ENCODE results near the gene ATP6AP1. TPM values are rescaled to one million over a fixed set of nuclear protein-coding genes. Genes with fewer than 3 reads are reported as not detected.

The ATP6AP1 gene
- total and polyA plus RNA-seq, 2 donors (not counting 1 experiment from before 2014, with no cell fraction given), result 47.1 to 57.7 TPM

- Mint-ChIP-seq H3K9me3 (ENCODE audit: insufficient read depth) (no peaks in the 10 kb centered on the region), H3K4me3 (peak within 1 kb of the TSS; percentile 83), H3K4me1 (peaks cover 5% of the 10 kb centered on the region), H3K27ac (peak within 1 kb of the TSS; percentile 37), H3K27me3 (no peaks in the 10 kb centered on the region)
- ChIA-PET POLR2A (interaction anchor here (1.1 kb wide), 1 partner anchor 14 kb away, joined by 4 read pairs; the partner anchor contains the start of gene PLXNA3), CTCF (interaction anchor here (1.0 kb wide), 1 partner anchor 32 kb away, joined by 3 read pairs; no protein-coding TSS in a partner anchor)
- Histone ChIP-seq H3K4me1 (ENCODE audit: control insufficient read depth in 2 of 2, insufficient read depth in 2 of 2, low read length in 2 of 2) (peaks cover 10 to 18% of the 10 kb centered on the region in 2 donors), H3K36me3 (replicated peaks in 1 of 2; ENCODE audit: control extremely low read depth in 1 of 2, control insufficient read depth in 1 of 2, extremely low read depth in 1 of 2, insufficient read depth in 2 of 2, low read length in 1 of 2) (peaks cover 0 to 18% of the 10 kb centered on the region in 2 experiments), H3K4me2 (replicated peaks; ENCODE audit: low read depth, low read length, poor library complexity, severe bottlenecking) (peak within 1 kb of the TSS; percentile 87), H3K27me3 (replicated peaks in 1 of 4; ENCODE audit: control extremely low read depth in 1 of 4, control insufficient read depth in 3 of 4, insufficient read depth in 4 of 4, low read length in 3 of 4) (no peaks in the 10 kb centered on the region), H3K79me2 (ENCODE audit: control insufficient read depth, insufficient read depth, low read length) (peaks cover 11% of the 10 kb centered on the region), H2AFZ (ENCODE audit: insufficient read depth, low read depth, low read length, poor library complexity, severe bottlenecking) (peak within 1 kb of the TSS; percentile 68), H3K9me3 (ENCODE audit: control extremely low read depth in 1 of 3, control insufficient read depth in 2 of 3, insufficient read depth in 1 of 3, low read length in 2 of 3) (no peaks in the 10 kb centered on the region), H3K9ac (ENCODE audit: low read length) (peak within 1 kb of the TSS; percentile 69), H4K20me1 (ENCODE audit: control insufficient read depth, insufficient read depth, low read length, poor library complexity, severe bottlenecking) (no peaks in the 10 kb centered on the region), H3K27ac (ENCODE audit: low read length in 2 of 2) (peak within 1 kb of the TSS; percentile 69 to 81), H3K4me3 (ENCODE audit: control extremely low read depth in 1 of 5, extremely low read depth in 1 of 5, insufficient read depth in 1 of 5, low read depth in 2 of 5, low read length in 4 of 5) (peak within 1 kb of the TSS in 4 of 5 experiments; percentile 49 to 58 (median 53))
- ATAC-seq (ENCODE audit: low read depth) (peak; percentile 90), DNase-seq (peak; percentile 86)
- intact Hi-C loops (cut with micrococcal nuclease), result loop anchor here (5.0 kb wide), 1 partner anchor 33 kb away; the partner anchor contains the start of gene LAGE3
- TF ChIP-seq CTCF (IDR thresholded peaks at IDR 0.05) (no peak), EZH2 (IDR thresholded peaks at IDR 0.05; ENCODE audit: borderline replicate concordance, insufficient read depth, low read depth, low read length, poor library complexity, severe bottlenecking) (no peak)
- WGBS (ENCODE audit: insufficient coverage), result 4% methylated on average over 73 of the region's 94 CpGs
These were observed 15.7 kb downstream of the ATP6AP1 start, which contains the start of gene FAM50A for GRCh38 chrX:154443992-154444754. Gene FAM50A, plus strand, starts transcription at chrX:154444141. Its CDS starts 95 bp downstream, at chrX:154444236.
